Liver (tissue), 3 donors: ENCODE measurements around the gene TRIM33.

Experiments used
- ATF3 ChIP-seq: IDR thresholded peaks from 2 replicates; pipeline ENCODE4 v1.6.1; 2016; ENCODE audit warnings: antibody characterized with exemption
- CTCF ChIP-seq: fragments of 150-350 bp; IDR thresholded peaks from 2 replicates; pipeline ENCODE4 v1.5.1; 2017; ENCODE audit warnings: improper control_type of control experiment, low read depth, low read length; ENCODE audit not compliant: missing input control
- EGR1 ChIP-seq, 2 donors: IDR thresholded peaks; 2 replicates each; pipeline ENCODE4 v1.6.1; 2016 to 2018; ENCODE audit warnings: antibody characterized with exemption in 2 of 2, low read depth in 2 of 2
- FOXA2 ChIP-seq: IDR thresholded peaks from 2 replicates; pipeline ENCODE4 v1.6.1; 2016; ENCODE audit warnings: antibody characterized with exemption
- GABPA ChIP-seq, 2 donors: IDR thresholded peaks in 1 of 2; conservative IDR thresholded peaks in 1 of 2; 2 replicates each; pipeline ENCODE4 v1.6.1; 2016; ENCODE audit warnings: antibody characterized with exemption in 2 of 2, mild to moderate bottlenecking in 1 of 2, moderate library complexity in 1 of 2
- HNF4G ChIP-seq: IDR thresholded peaks from 2 replicates; pipeline ENCODE4 v1.6.1; 2016; ENCODE audit warnings: antibody characterized with exemption
- JUND ChIP-seq, 2 donors: IDR thresholded peaks; 2 replicates each; pipeline ENCODE4 v1.6.1; 2016; ENCODE audit warnings: antibody characterized with exemption in 2 of 2
- MAX ChIP-seq: IDR thresholded peaks from 2 replicates; pipeline ENCODE4 v1.6.1; 2016; ENCODE audit warnings: antibody characterized with exemption
- RAD21 ChIP-seq, 2 donors: IDR thresholded peaks; 2 replicates each; pipeline ENCODE4 v1.6.1; 2016; ENCODE audit warnings: antibody characterized with exemption in 2 of 2, mild to moderate bottlenecking in 2 of 2
- REST ChIP-seq: IDR thresholded peaks from 2 replicates; pipeline ENCODE4 v1.6.1; 2016; ENCODE audit warnings: antibody characterized with exemption, mild to moderate bottlenecking
- RXRA ChIP-seq, 2 donors: IDR thresholded peaks; 2 replicates each; pipeline ENCODE4 v1.6.1; 2017 to 2018; ENCODE audit warnings: antibody characterized with exemption in 2 of 2, mild to moderate bottlenecking in 1 of 2
- TAF1 ChIP-seq: conservative IDR thresholded peaks from 2 replicates; pipeline ENCODE4 v1.6.1; 2016; ENCODE audit warnings: antibody characterized with exemption, mild to moderate bottlenecking
- YY1 ChIP-seq: IDR thresholded peaks from 2 replicates; pipeline ENCODE4 v1.6.1; 2016; ENCODE audit warnings: antibody characterized with exemption, mild to moderate bottlenecking
- ZBTB33 ChIP-seq: IDR thresholded peaks from 2 replicates; pipeline ENCODE4 v1.6.1; 2016; ENCODE audit warnings: antibody characterized with exemption
- donor health status: healthy.
- donor health status: healthy.

- TF ChIP-seq RAD21 (IDR thresholded peaks at IDR 0.05) (no peak), CTCF (no peak), TAF1 (no peak), MAX (no peak), REST (no peak), ZBTB33 (no peak), JUND (IDR thresholded peaks at IDR 0.05) (no peak), YY1 (no peak), GABPA (IDR thresholded peaks at IDR 0.05 in 1 of 2, conservative IDR thresholded peaks at IDR 0.05 in 1 of 2) (no peak), HNF4G (no peak), RXRA (IDR thresholded peaks at IDR 0.05) (no peak), EGR1 (IDR thresholded peaks at IDR 0.05; ENCODE audit: low read depth in 2 of 2) (no peak), ATF3 (no peak), FOXA2 (no peak)
Observed at GRCh38 chr1:114369930-114370329, 141.1 kb downstream of the TRIM33 start.
